HCEC 1CT (cell line): ENCODE measurements around the gene ST6GALNAC4.
"Not testable (repeated sequence)": the region's sequence is repeated elsewhere in the genome, so short reads cannot be mapped to it uniquely, and the experiment has no call there.

Source experiments
- DNase-seq: peaks from one replicate; pipeline ENCODE4 v3.0.0-alpha.2; 2017

ST6GALNAC4 gene

DNA sequence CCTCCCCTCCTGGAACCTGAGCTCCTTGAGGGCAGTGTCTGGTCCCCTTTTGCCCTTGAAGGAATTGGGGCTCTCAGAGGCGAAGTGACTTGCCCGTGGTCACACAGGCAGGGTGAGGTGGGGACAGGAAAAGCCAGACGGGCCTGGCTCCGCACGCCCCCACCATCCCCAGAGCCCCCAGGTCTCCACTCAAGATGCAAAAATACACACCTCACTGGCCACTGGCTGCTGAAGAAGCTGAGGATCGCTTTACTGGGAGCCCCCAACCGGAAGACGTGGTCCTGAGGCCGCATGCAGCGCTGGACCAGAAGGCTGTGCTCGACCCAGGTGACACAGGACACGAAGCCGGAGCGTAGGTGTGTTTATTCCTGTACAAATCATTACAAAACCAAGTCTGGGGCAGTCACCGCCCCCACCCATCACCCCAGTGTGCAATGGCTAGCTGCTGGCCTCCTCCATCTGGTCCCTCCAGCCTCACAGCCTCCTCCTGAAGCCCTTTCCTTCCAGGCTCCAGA, 31.8 kb downstream of the ST6GALNAC4 start:
- no peak for DNase-seq

DNA sequence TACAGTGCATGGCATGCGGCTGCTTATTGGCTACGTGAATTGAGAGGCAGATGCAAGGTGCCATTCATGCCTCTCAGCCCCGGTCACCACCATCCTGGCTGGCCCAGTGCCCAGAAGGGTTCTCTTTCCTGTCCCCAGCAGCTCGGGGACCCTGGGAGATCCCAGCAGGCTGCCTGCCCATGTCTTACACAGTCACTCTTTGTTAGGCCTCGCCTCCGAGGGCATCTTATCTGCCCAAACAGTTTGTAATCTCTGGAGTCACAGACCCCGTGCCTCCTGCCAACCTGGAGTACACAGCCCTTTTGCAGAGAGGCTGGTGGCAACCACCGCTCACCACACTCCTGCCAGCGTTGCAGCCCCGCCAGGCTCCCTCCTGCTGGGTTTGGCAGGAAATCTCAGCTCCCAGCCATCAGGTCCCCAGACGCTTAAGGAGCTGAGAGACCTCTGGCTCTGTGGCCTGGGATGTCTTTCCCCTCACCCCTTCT, 32.4 kb downstream of the ST6GALNAC4 start:
- no peak for DNase-seq

DNA sequence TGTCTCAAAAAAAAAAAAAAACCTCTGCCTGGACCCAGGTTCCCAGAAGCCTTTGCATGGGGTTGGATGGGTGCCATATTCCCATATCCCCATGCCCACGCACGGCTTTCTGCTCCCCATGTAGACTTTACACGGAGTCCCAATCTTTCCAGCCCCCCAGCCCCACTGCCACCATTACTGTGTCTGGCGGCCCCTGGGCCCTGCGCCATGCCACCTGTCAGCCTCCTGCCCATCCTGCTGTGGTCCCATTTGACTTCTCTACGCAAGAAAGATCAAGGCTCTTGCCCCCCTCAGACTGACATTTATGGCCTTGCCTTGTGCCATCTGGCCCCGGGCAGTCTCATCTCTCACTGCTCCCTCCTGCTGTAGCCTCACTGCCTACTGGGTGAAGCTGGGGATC, 32.9 kb downstream of the ST6GALNAC4 start:
- DNase-seq = no peak

DNA sequence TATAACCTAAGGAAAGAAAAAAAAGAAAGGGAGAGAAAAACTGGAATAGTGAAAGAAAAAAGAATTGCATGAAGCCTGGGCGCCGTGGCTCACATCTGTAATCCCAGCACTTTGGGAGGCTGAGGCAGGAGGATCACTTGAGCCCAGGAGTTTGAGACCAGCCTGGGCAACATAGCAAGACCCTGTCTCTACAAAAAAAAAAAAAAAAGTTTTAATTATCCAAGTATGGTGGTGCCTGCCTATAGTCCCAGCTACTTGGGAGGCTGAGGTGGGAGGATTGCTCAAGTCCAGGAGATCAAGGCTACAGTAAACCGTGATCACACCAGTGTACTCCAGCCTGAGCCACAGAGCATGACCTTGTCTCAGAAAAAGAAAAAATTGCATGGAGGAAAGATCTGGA, 35.1 kb downstream of the ST6GALNAC4 start:
- not testable (repeated sequence) for DNase-seq

DNA sequence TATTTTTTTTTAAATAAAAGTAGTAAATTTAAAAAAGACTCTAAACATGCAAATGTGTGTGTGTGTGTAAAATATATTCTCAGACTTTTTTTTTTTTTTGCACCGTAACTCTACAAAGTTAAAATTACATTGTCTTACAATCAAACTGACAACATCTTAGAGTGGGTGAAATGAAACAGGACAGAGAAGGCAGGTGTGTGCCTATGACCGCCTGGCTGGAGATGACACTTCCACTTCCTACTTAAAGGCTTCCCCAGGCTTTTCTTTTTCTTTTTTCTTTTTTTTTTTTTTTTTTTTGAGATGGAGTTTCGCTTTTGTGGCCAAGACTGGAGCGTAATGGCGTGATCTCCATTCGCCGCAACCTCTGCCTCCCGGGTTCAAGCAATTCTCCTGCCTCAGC, 36.7 kb downstream of the ST6GALNAC4 start:
- DNase-seq = no peak

DNA sequence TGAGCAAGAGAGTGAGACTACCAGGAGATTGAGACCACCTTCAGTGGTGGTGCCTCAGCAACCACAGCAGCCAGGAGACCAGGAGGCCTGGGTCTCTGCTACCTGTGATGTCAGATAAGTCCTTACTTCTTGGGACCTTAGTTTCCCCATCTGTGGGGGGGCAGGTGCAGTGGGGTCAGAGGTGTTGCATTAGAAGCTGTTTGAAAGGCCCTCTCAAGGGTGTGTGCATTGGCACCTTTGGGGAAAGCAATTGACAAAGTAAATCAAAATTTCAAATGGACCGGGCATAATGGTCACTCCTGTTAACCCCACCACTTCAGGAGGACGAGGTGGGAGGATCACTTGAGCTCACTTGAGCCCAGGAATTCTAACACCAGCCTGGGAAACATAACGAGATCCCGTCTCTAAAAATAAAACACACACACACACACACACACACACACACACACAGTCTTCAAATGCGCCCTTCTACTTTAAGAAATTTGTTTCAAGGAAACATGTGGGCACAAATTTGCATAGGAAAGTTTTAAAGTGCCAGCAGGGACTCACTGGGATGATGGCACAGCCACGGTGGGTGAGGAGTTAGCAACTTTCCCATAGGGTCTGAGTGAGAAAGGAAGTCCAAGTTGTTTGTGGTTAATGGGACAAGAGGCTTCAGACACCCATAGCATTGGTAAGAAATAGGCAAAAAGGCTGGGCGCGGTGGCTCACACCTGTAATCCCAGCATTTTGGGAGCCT, 38.0 kb downstream of the ST6GALNAC4 start:
- no peak for DNase-seq

DNA sequence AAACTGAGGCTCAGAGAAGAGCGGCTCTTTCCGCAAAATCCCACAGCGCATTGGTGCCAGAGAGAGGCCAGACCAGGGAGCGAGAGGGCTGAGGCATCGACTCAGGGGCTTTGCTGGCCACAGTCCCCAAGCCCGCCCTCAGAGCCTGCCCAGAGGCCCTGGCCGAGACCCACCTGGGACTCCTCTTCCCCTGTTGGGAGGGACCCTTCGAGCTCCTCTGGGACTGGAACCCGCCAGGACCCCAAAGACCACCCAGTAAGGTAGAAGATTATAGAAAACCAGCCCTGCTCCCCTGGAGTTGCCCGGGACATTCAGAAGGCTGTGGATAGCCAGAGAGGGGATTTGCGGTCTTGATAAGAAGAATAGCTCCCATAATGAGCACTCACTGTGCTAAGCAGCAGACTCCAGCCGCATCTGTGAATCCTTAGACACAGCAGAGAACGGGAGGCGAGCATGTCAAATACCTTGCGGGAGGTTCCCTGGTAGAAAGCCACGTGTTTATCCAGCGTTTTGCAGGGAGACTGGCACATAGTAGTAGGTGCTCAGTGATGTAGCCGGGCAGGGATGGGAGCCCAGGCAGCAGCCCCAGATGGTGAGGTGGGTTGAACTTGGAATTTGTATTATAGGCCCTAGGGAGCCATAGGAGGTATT, 38.7 kb downstream of the ST6GALNAC4 start:
- DNase-seq = no peak

DNA sequence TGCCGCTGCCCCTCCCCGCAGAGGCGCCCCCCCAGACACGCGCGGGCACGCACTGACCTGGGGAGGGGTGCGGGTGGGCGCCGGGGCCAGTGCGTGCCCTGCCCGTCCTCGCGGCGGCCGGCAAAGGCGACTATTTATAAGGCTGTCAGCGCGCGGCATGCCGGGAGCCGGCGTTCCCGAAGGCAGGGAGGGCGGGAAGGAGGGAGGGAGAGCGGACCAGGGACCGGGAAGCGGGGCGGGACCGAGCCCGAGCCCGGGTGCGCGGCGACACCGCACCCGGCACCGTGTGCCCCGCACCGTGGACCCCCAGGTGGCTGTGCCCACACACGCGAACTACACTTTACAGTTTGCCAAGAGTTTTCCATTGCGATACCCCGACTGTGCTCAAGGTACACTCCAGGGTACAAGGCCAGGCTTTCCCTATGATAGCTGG, 39.3 kb downstream of the ST6GALNAC4 start, which contains the start of gene AK1:
AK1 (minus strand) TSS at position 110 of the 433 bp plus-strand sequence. CDS start 3,058 bp downstream, outside the sequence.
- peak; percentile 49 for DNase-seq

DNA sequence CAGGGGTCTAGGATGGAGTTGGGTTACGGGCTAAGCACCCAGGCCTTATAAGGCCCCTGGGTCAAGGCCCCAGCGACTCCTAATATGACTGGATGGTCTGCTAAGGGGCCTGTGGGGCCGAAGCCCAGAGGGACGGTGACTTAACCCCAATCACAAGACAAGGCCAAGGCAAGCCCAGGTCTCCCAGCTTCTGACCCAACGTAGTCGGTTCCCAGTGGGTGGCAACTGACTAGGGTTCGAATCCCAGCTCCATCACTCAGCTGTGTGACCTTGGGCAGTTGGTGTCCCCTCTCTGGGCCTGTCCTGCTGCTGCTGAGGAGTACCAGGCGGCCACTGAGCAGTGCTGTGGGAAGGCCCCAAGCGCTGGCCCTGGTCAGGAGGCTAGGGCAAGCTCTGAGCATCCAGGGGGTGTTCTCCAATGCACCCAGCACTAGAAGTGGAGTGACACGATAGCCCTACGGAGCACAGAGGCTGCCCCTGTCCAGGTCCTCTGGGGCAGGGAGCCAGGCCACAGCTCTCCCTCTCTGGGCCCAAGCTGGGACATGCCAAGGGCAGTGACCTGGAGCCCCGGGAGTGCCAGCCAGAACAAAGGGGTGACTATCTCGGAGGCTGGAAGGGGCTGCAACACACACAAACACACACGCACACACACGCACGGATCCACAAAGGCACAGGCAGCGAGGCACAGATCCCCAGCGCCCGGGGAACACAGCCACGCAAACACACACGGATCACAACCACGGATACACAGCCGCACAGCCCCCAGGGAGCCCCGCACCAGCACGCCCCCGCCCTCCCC, 39.9 kb downstream of the ST6GALNAC4 start:
- DNase-seq = no peak

DNA sequence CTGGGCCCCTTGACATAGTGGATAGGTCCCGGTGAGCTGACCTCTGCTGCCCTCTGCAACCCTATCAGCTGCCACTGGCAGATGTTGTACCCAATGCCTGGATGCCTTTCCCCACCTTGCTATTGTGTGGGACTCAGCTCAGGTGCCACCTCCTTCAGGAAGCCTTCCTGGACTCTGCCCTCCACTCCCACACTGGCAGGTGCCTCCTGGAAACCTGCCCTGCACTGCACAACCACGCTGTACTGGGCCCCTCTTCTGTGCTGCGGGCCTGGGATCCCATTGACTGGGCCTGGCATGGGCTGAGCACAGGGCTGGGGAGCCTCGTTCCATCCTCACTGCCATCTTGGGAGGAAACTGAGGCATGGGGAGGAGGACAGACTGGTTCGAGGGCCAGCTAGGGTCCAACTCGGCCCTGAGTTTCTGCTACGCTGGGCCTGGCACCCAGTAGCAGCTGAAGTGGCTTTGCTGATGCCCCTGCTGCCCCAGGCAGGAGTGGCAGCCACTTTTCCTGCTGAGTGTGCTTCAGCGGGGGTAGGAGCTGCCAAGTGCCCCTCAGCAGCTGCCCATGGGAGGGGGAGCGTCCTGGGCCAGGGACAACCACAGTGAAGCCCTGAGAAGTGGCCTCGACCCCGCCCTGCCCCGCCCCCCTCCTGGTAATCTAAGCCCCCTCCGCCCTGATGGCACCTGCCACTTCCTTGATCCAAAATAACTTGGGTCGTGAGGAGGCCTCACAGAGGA, 40.6 kb downstream of the ST6GALNAC4 start:
- no peak for DNase-seq

DNA sequence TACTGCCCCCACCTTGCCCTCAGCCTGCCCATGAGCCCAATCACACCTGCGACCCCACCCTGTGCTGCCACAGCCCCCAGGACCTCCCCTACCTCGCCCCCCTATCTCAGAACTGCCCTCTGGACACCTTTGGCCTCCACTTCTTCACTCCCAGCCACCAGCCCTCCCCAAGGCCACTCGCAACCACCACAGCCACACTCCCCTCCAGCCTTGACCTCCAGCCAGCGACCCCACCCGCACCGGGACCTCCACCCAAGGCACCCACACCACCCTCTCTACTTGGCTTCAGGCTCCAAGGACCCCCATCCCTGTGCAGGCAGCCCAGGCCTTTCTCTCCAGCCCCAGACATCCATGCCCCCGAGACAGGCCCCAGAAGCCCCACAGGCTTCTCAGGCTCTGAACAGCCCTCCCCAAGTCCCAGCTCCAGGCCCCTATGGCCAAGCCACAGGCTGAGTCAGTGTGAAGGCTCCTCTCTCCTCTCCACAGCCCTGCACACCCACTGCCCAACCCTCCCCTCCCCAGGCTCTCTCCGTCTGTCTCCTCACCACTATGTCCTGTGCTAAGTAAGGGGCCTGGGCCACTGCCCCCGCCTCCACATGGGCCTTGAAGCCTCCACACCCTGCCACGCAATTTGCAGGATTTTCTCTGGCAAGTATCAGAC, 41.4 kb downstream of the ST6GALNAC4 start:
- DNase-seq = no peak

DNA sequence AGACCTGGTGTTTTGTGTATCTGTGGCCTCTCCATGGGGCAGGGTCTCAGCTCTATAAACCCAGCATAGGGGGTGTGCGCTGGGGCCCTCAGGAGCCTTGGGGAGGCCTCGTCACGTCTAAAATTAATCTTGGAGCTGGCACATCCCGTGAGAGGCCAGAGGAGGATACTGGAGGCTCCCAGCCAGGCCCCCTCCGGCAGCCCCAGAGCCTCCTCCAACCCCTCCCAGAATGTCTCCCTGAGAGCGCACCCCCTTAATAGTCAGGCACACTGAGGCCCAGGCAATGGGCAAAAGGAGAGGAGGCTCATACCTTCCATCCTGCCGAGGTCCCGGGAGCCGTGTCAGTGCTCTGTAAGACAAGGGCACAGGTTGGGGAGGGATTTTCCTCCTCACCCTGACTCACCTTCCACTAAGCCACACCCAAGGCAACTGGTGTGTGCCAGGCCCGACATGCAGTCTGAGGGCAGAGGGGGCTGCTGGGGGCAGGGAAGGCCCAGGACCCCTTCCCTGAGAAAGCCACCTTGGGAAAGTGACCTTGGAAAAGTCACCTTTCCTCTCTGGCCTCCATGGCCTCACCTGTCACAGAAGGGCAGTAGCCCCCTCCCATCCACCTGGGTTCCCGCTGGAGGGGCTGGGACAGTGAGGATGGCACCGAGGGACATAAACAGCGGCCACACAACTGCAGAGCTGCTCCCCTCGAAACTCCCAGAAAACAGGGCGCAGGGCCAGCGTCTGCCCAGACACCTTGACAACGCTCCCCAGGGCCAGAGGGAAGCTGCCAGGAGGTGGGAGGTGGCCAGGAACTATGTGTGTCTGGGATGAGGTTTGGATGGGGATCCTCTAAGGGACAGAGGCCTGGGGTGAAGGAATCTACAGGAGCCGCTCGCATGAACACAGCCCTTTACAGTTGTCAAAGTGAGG, 42.3 kb downstream of the ST6GALNAC4 start:
- DNase-seq = no peak

DNA sequence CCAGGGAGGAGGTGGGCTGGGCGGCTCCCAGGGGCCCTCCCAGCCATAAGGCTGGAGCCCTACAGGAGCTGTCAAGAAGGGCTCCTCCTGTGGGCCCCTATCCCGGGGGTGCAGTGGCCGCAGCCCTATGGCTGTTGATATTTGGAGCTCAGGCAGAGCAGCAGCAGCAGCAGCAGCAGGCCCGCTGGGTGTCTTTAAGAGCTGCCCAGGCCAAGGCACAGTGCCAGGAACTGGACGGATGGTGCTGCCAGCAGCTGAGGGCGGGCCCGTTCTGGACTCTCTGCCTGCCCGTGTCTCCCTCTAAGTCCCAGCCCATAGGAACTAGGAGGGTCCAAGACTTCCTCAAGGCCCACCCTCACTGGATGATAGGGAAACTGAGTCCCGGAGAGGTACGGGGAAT, 43.0 kb downstream of the ST6GALNAC4 start:
- no peak for DNase-seq

DNA sequence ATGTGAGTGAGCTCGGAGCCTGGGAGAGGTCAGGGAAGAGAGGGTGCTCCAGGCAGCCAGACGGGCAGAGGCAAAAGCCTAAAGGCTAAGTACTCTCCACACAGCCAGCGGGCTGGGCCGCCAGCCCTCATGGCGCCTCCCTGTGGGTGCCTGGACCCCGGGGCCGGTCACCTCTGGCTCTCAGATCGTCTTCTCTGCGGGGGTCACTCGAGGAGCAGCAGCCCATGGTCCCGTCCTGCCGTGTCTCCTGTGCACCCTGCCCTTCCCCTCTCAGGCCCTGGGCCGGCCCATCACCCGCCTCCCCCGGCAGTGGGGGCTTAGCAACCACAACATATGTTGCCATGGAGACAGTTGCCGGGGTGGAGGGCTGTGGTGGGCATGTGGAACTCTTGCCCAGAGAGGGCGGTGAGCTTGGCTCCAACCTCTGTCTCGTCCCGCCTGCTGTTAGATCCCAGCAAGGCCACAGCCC, 43.6 kb downstream of the ST6GALNAC4 start:
- no peak for DNase-seq

DNA sequence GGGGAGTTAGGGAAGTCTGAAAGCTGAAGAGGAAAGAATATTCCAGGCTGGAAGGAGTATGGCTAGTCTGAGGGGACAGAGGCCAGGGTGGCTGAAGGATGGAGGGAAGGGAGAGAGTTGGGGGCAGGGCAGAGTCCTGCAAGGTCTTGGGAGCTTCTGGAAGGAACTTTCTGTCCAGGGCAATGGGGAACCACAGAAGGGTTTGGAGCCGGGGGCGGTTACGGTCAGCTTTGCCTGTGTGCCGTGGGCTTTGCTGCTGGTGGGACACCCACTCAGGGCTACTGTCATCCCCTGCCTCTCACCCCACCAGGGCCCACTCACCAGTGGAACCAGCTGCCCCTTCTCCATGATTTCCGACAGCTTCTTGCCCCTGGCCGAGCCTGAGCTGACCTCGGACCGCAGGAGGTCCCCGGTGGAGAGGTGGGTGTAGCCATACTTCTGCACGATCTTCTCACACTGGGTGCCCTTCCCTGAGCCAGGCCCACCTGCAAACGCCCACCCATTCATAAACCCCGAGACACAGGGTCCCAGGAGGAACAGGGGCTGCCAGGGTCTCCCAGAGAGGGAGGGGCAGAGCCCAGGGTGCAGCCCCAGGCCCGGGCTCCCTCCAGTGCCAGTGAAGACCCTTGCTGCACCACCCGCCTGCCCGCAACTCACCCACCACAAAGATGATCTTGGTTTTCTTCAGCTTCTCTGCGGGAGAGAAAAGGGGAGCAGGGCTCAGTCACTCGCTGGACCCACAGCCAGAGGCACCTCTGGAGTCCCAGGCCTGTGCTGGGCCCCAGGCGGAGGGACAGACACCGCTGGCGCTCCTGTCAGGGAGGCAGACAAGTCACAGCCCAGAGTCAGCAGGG, 44.2 kb downstream of the ST6GALNAC4 start:
- DNase-seq = no peak

DNA sequence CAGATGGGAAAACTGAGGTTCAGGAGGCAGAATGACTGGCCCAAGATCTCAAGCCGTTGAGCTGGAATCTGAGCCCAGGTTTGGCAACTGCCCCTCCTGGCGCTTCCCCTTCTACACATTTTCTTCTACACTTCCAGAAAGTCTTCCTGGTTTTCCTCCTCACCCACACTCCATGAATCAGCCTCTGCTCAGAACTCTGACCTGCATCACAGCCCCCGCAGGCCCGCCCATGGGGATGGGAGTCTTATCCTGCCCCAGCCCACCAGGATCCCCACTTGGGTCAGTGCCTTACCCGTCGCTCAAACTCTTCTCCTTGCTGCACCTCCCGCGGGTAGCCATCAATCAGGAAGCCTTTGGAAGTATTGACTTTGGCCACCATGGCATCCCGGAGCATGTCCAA, 45.3 kb downstream of the ST6GALNAC4 start:
- no peak for DNase-seq

DNA sequence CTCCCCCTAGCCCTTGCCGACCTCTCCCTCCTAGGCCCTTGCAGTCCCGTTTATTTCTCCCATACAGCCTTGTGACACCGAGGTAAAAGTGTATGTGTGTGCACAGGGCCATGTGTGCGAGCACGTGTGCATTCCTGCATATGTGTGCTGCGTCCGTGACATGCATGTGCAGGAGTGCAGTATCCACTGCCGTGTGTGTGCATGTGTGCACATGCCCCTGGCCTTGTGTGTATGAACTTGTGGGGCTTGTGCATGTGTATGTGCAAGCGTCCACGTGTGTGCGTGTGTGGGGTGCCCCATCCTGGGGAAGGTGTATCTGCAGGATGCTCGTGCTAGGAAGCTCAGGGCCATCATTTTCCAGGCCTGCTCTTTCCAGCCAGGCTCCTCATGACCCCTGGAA, 46.0 kb downstream of the ST6GALNAC4 start:
- DNase-seq = no peak

DNA sequence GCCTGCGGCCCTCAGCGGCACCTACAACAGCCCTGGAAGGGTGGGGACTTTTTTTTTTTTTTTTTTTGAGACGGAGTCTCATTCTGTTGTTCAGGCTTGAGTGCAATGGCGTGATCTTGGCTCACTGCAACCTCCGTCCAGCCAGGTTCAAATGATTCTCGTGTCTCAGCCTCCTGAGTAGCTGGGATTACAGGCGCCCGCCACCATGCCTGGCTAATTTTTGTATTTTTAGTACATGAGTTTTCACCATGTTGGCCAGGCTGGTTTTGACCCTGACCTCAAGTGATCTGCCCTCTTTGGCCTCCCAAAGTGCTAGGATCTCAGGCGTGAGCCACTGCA, 46.7 kb downstream of the ST6GALNAC4 start:
- not testable (repeated sequence) for DNase-seq

DNA sequence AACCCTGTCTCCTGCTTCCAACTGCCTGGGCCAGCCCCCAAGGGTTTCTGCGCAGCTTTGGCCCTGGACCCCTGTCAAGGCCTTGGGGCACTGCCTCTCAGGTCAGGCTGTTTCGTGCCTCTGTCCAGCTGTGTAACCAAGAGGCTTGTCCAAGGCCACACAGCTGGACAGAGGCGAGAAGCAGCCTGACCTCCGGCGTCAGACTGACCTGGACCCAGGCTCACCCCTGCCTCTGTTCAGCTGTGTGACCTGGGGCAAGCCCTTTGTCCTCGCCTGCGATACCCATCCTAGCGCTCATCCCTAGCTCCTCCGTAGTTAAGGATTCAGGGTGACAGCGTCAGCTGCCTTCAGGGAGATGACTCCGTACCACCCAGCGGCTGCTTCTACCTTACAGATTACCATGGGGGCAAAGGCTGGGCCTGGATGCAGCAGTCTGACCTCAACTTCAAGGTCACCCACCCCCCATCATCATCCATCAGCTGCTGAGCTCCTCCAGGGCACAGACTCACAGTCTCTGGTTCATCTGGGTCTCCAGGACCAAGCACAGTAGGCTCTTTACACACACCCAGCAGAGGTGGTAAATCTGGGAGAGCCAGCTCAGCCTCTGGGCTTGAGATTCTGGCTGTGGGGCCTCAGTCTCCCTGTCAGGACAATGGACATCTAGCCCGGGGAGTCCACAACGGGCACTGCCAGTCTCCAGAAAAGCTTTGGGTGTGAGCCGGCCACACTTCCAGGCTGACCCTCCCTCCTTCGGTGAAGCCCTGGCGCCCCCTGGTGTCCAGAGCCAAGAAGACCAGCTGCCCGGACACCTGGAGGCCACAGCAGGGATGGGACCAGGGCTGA, 47.3 kb downstream of the ST6GALNAC4 start:
- peak; percentile 75 for DNase-seq
